ENCODE results near the gene IGFN1. TPM values are rescaled to one million over a fixed set of nuclear protein-coding genes. Genes with fewer than 3 reads are reported as not detected.
"Not testable (repeated sequence)": the region's sequence is repeated elsewhere in the genome, so short reads cannot be mapped to it uniquely, and the experiment has no call there.

The IGFN1 gene
- polyA plus RNA-seq, 3 donors from 2014 or later: not detected

DNA sequence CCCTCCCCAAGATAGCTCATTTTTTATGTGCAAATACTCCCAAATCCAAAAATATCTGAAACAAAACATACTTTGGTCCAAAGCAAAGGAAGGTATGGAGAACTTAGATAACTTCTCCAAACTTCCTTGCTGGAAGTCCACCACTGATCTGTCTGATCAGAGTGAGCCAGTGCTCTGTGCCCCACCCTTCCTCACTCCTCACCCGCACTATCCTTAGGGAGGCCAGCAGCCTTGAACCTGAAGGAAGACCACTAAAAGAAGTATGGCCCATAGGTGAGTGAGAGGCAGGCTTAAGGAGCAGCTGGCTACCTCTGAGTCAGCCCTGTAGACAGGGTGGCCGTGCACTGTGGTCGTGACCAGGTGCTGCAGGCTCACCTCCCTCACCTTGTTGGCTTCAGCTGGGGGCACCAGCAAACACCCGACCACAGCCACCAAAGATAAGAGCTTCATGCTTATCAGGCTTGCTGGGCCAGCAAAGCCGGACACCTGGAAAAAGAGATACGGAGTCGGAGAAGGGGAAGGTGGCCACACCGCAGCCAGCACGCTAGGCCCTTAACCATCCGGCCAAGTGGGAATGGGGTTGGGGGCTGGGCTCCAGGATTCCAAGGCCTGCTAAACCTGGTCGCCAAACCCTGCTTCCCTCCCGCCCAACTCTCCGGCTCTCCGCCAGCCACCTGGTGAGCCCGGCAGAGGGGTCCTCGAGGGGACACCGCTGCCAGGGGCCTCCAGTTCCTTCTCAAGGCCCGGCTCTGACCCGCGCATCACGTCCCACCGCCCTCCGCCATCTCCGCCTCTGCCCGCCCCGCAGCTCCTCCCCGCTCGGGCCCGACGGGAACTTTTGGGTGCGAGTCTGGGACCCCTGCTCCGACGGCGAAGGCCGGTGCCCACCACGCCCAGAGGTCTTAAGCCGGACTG is 36.9 kb upstream of the IGFN1 start:
- Mint-ChIP-seq H3K36me3 (peaks cover 4 to 13% (median 6%) of the 10 kb centered on the region in 3 donors), H3K27ac (peak overlapping the region in 5 of 6 donors; percentile 81 to 91 (median 83)), H3K27me3 (ENCODE audit: low read depth in 3 of 3) (peaks cover 4 to 6% (median 5%) of the 10 kb centered on the region in 3 donors), H3K9me3 (no peaks in the 10 kb centered on the region), H3K4me1 (peaks cover 15 to 18% of the 10 kb centered on the region in 2 donors), H3K4me3 (peak overlapping the region; percentile 89 to 92 (median 92))
- no peak for DNase-seq

DNA sequence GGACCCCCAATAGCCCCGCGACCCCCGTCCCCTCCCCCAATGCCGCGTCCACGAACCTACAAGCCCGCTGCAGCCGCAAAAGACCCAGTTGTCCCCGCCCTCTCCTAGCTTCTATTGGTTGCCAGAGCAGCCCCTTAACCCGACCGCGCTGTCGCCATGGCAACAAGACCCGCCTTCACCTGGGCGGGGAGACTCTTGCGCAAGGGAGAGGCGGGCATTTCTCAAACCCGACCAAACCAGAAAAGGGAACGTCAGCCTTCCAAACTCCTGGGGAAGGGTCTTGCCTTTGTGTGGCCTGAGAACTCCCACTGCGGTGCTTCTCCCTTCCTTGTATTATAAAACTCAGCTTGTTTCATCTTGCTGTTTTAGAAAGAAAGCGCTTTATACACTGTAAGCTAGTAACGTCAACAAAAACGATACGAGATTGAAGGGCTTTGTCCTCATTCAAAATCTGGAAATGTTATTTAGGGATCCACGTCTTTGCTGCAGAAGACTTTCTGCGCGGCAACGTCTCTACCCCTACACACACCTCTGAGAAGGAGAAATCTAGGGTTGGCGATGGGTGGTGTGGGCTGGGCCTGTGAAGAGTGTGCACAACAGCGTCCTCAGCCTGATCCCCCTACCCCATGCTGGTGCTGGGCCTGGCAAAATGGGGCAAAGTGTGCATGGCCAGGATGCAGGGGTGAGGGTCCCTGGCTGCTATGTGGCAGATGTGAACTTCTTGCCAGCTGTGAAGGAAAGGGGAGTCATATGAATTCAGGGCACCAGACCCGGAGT is 36.0 kb upstream of the IGFN1 start, which contains the start of gene TMEM9:
TMEM9 (minus strand) TSS at position 86 of the 777 bp plus-strand sequence. CDS start 551 bp downstream, outside the sequence.
- peak within 1 kb of the TSS; percentile 80 to 91 (median 82) for H3K27ac Mint-ChIP-seq
- peak within 1 kb of the TSS; percentile 89 to 92 (median 92) for H3K4me3 Mint-ChIP-seq
- H3K36me3 Mint-ChIP-seq: peaks cover 0 to 7% (median 4%) of the 10 kb centered on the region in 3 donors
- peaks cover 5 to 6% (median 6%) of the 10 kb centered on the region in 3 donors for H3K27me3 Mint-ChIP-seq (ENCODE audit: low read depth in 3 of 3)
- H3K9me3 Mint-ChIP-seq: no peaks in the 10 kb centered on the region
- peak; percentile 95 to 96 (median 95) for DNase-seq
- peaks cover 15 to 18% of the 10 kb centered on the region in 2 donors for H3K4me1 Mint-ChIP-seq

DNA sequence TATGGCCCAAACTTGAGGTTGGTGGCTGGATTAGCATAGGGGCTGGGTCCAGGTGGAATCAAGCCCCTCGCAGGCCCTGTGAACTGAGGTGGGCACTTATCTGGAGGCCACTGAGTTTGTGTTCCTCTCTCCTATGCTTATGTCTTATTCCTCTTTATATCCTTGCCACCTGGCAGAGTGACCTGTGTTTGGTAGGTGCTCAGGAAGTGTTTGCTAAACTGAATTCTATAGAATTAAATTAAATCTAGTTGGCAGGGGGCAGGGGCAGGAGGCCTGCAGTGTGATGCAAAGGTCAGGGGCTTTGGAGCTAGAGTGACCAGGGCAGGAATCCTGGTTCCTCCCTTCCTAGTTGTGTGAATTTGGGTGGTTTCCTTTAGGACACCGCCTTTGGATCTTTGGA is 35.3 kb upstream of the IGFN1 start:
- no peak overlapping the region for H3K27ac Mint-ChIP-seq

DNA sequence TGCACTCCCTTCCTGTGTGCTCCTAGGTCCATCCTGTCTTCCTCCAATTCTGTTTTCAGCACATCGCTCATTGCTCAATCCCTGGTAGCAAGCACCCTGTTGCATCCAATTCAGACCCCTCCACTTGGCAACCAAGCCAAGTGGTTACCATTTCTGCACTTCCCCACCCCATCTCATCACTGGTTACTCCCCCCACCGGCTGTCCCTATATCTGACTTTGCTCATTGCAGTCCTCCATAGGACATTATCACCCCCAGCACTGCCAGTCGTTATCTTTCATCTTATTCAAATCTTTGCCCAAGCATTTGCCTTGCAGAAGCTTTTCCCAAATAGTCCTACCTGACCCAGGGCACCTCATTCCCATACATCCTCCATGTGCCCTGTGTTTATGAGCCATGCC is 34.3 kb upstream of the IGFN1 start:
- peak overlapping the region in 2 of 5 donors; percentile 2 to 23 for H3K4me3 Mint-ChIP-seq
- H3K27ac Mint-ChIP-seq: peak overlapping the region in 1 of 6 donors; percentile 47
- H3K36me3 Mint-ChIP-seq: peaks cover 0 to 4% (median 0%) of the 10 kb centered on the region in 3 donors
- H3K9me3 Mint-ChIP-seq: peaks cover 0 to 3% (median 0%) of the 10 kb centered on the region in 6 donors
- peaks cover 15 to 18% of the 10 kb centered on the region in 2 donors for H3K4me1 Mint-ChIP-seq
- peaks cover 5 to 10% (median 6%) of the 10 kb centered on the region in 3 donors for H3K27me3 Mint-ChIP-seq (ENCODE audit: low read depth in 3 of 3)
- DNase-seq: no peak

More for the DNA sequence above, 35.3 kb upstream of the IGFN1 start:
- Mint-ChIP-seq H3K9me3 (no peaks in the 10 kb centered on the region), H3K4me3 (peak overlapping the region in 2 of 5 donors; percentile 34 to 40), H3K4me1 (peaks cover 15 to 18% of the 10 kb centered on the region in 2 donors), H3K36me3 (peaks cover 0 to 7% (median 4%) of the 10 kb centered on the region in 3 donors), H3K27me3 (ENCODE audit: low read depth in 3 of 3) (peaks cover 5 to 6% (median 6%) of the 10 kb centered on the region in 3 donors)
- DNase-seq: no peak

DNA sequence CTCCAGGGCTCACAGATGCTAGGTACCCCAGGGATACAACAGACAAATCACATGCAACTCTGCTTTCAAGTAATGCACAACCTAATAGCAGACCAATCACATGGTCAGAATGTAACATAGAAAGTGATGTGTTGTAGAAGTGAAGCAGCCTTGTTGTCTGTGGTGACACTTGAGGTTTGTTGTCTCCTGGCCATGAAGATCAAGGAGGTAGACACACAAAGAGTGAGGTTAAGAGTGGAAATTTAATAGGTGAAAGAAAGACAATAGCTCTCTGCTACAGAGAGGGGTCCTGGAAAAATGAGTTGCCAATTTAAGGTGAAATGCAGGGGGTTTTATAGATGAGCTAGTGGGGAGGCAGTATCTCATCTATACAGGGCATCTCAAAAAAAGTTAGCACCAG is 33.8 kb upstream of the IGFN1 start:
- peaks cover 0 to 3% (median 0%) of the 10 kb centered on the region in 6 donors for H3K9me3 Mint-ChIP-seq
- H3K27me3 Mint-ChIP-seq (ENCODE audit: low read depth in 3 of 3): peaks cover 5 to 12% (median 6%) of the 10 kb centered on the region in 3 donors
- no peaks in the 10 kb centered on the region for H3K36me3 Mint-ChIP-seq
- no peak for DNase-seq
- no peak overlapping the region for H3K27ac Mint-ChIP-seq
- H3K4me1 Mint-ChIP-seq: peaks cover 15 to 18% of the 10 kb centered on the region in 2 donors
- no peak overlapping the region for H3K4me3 Mint-ChIP-seq

DNA sequence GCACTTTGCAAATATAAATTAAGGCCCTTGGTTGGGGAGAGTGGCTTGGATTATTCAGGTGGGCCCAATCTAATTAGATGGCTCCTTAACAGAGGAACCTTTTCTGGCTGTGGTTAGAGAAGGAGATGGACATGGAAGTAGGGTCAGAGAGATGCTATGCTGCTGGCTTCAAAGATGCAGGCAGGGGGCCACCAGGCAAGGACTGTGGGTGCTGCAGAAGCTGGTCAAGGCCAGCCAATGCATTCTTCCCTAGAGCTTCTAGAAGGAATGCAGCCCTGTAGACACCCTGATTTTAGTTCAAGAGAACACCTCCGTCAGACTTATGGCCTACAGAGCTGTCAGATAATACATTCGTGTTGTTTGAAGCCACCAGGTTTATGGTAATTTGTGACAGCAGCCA is 32.7 kb upstream of the IGFN1 start:
- Mint-ChIP-seq H3K9me3 (peaks cover 0 to 3% (median 0%) of the 10 kb centered on the region in 6 donors), H3K36me3 (no peaks in the 10 kb centered on the region), H3K27ac (no peak overlapping the region), H3K27me3 (ENCODE audit: low read depth in 3 of 3) (peaks cover 5 to 14% (median 6%) of the 10 kb centered on the region in 3 donors), H3K4me1 (peaks cover 13 to 18% of the 10 kb centered on the region in 2 donors), H3K4me3 (no peak overlapping the region)
- no peak for DNase-seq

DNA sequence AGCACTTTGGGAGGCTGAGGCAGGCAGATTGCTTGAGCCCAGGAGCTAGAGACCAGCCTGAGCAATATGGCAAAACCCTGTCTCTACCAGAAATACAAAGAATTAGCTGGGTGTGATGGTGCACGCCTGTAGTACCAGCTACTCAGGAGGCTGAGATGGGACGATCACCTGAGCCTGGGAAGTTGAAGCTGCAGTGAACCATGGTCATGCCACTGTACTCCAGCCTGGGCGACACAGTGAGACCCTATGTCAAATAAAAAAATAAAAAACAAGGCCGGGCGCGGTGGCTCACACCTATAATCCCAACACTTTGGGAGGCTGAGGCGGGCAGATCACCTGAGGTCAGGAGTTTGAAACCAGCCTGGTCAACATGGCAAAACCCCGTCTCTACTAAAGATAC is 27.6 kb upstream of the IGFN1 start:
- H3K4me1 Mint-ChIP-seq, H3K9me3 Mint-ChIP-seq, H3K27ac Mint-ChIP-seq, H3K4me3 Mint-ChIP-seq, DNase-seq, H3K36me3 Mint-ChIP-seq: not testable (repeated sequence)
- H3K27me3 Mint-ChIP-seq (ENCODE audit: low read depth in 3 of 3): peaks cover 0 to 14% (median 3%) of the 10 kb centered on the region in 3 donors

DNA sequence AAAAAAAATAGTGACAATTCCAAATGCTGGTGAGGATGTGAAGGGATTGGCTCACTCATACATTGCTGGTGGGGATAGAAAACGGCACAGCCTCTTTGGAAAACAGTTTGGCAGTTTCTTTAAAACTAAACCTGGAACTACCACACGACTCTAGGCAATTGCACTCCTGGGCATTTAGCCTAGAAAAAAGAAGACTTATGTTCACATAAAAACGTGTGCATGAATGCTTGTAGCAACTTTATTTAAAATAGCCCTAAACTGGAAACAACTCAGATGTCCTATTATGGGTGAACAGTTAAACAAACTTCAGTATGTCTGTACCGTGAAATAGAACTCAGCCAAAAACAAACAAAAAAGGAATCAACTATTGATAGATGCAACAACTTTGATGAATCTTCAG is 26.9 kb upstream of the IGFN1 start:
- Mint-ChIP-seq H3K9me3 (peaks cover 0 to 3% (median 0%) of the 10 kb centered on the region in 6 donors), H3K36me3 (no peaks in the 10 kb centered on the region), H3K4me1 (no peaks in the 10 kb centered on the region), H3K27ac (no peak overlapping the region), H3K27me3 (ENCODE audit: low read depth in 3 of 3) (peaks cover 0 to 14% (median 3%) of the 10 kb centered on the region in 3 donors), H3K4me3 (no peak overlapping the region)
- DNase-seq: no peak

DNA sequence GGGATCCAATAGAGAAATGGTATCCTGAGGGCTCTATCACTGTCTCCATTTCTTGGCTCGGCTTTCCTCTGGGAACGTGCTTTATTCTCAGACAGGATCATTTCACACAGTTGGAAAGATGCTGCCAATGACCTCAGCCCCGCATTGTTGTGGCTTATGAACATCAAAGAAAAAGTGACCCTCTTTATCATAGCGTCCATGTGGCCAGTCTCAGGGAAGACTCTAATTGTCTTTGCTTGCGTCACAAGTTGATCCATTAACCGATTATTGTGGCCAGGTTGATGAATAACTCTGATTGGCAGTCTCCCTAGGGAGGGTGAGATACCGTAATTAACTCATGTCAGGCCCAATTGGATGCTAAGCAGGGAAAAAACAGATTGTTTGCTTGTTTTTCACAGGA is 26.0 kb upstream of the IGFN1 start:
- Mint-ChIP-seq H3K4me3 (no peak overlapping the region), H3K36me3 (no peaks in the 10 kb centered on the region), H3K27ac (no peak overlapping the region), H3K27me3 (ENCODE audit: low read depth in 3 of 3) (peaks cover 0 to 12% (median 3%) of the 10 kb centered on the region in 3 donors), H3K9me3 (peaks cover 0 to 3% (median 0%) of the 10 kb centered on the region in 6 donors), H3K4me1 (no peaks in the 10 kb centered on the region)
- no peak for DNase-seq

DNA sequence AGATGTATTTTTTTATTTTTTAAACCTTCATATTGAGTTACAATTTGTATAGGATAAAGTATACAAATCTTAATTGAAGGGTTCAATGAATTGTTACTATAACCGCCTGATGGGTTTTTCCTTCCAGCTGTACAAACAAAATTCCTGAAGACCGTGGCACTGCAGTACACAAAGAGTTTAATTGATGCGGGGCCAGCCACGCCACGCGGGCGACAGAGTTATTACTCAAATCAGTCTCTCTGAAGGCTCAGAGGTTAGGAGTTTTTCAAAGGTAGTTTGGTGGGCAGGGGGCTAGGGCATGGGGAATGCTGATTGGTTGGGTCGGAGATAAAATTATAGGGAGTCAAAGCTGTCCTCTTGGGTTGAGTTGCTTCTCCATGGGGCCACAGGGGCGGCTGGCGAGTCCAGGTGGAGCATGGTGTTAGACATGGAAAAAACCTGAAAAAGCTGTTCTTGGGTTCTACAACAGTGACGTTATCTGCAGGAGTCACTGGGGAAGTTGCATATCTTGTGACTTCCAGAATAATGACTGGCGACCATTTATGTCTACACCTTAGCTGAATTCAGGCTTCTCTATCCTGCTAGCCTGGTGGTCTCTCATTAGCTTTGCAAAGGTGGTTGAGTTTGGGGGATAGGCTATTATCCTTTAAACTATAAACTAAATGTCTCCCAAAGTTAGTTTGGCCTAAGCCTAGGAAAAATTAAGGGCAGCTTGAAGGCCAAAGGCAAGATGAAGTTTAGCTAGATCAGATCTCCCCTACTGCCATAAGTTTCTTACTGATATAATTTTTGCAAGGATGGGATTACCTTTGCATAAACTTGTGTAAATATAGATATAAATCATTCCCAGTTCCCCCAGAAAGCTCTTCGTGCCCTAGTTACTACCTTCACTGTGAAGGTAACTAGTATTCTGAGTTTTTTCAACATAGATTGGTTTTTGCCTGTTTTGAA is 23.3 kb upstream of the IGFN1 start:
- H3K4me3 Mint-ChIP-seq: no peak overlapping the region
- no peaks in the 10 kb centered on the region for H3K36me3 Mint-ChIP-seq
- no peak overlapping the region for H3K27ac Mint-ChIP-seq
- H3K27me3 Mint-ChIP-seq (ENCODE audit: low read depth in 3 of 3): peaks cover 3 to 5% (median 5%) of the 10 kb centered on the region in 3 donors
- no peak for DNase-seq
- H3K9me3 Mint-ChIP-seq: no peaks in the 10 kb centered on the region
- peaks cover 11 to 13% of the 10 kb centered on the region in 2 donors for H3K4me1 Mint-ChIP-seq

DNA sequence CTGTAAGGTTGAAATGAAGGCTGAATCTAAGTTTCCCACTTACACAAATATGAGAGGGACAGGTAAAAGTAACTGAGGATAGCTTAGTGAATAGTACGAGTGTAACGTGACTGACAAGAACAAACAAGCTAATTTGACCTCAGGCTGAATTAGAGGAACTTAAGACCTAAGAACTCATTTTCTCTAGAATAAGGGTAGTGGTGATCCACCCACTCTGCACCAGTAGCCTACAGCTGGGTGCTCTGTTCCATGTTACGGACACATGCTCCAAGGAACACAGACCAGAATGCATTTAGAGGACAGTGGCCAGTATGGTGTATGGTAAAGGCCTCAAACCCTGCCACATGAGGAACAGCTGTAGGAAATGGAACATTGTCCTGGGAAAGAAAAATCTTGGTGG is 21.4 kb upstream of the IGFN1 start:
- peak overlapping the region in 3 of 5 donors; percentile 4 to 14 (median 5) for H3K4me3 Mint-ChIP-seq
- DNase-seq: no peak
- peaks cover 11 to 13% of the 10 kb centered on the region in 2 donors for H3K4me1 Mint-ChIP-seq
- no peak overlapping the region for H3K27ac Mint-ChIP-seq
- no peaks in the 10 kb centered on the region for H3K9me3 Mint-ChIP-seq
- H3K27me3 Mint-ChIP-seq (ENCODE audit: low read depth in 3 of 3): peaks cover 3 to 9% (median 5%) of the 10 kb centered on the region in 3 donors
- H3K36me3 Mint-ChIP-seq: no peaks in the 10 kb centered on the region

DNA sequence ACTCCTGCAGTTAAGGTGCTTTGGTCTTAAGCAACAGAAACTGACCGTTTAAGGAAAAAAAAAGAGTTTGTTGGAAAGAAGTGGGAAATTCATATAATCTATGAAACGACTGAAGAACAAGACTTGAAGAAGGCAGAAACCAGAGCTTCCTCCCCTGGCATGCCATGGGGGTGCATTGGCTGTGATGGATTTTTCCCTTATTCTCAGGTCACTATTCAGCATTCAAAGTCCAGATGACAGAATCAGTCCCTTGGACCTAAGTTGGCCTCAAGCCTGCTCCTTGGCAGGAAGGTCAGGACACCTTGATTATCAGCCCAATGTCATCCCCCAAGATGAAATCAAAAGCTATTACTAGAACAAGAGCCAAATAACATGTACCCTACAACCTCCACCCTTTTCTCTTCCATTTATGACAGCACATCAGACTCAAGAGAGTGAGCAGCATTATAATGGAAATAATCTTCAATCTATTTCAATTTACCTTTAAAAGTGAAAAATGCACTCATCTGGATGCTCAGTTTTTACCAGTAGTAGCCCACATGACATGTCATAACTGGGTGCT is 20.6 kb upstream of the IGFN1 start:
- no peaks in the 10 kb centered on the region for H3K9me3 Mint-ChIP-seq
- H3K27me3 Mint-ChIP-seq (ENCODE audit: low read depth in 3 of 3): peaks cover 3 to 9% (median 5%) of the 10 kb centered on the region in 3 donors
- H3K27ac Mint-ChIP-seq: peak overlapping the region in 4 of 6 donors; percentile 3 to 47 (median 41)
- H3K4me1 Mint-ChIP-seq: peaks cover 11 to 13% of the 10 kb centered on the region in 2 donors
- H3K4me3 Mint-ChIP-seq: peak overlapping the region; percentile 74 to 84 (median 83)
- H3K36me3 Mint-ChIP-seq: no peaks in the 10 kb centered on the region
- DNase-seq: no peak

All from immature natural killer cell (primary cell).